Measurements from ENCODE around the gene NIBAN1.

- peak; percentile 42 for TF ChIP-seq CTCF (IDR thresholded peaks at IDR 0.05)
- no peak for TF ChIP-seq SIN3A (IDR thresholded peaks at IDR 0.05; ENCODE audit: borderline replicate concordance, insufficient read depth, low read depth, low read length)
- TF ChIP-seq TCF7L2 (IDR thresholded peaks at IDR 0.05; ENCODE audit: low read depth, low read length): no peak
- TF ChIP-seq, protein P1, sequence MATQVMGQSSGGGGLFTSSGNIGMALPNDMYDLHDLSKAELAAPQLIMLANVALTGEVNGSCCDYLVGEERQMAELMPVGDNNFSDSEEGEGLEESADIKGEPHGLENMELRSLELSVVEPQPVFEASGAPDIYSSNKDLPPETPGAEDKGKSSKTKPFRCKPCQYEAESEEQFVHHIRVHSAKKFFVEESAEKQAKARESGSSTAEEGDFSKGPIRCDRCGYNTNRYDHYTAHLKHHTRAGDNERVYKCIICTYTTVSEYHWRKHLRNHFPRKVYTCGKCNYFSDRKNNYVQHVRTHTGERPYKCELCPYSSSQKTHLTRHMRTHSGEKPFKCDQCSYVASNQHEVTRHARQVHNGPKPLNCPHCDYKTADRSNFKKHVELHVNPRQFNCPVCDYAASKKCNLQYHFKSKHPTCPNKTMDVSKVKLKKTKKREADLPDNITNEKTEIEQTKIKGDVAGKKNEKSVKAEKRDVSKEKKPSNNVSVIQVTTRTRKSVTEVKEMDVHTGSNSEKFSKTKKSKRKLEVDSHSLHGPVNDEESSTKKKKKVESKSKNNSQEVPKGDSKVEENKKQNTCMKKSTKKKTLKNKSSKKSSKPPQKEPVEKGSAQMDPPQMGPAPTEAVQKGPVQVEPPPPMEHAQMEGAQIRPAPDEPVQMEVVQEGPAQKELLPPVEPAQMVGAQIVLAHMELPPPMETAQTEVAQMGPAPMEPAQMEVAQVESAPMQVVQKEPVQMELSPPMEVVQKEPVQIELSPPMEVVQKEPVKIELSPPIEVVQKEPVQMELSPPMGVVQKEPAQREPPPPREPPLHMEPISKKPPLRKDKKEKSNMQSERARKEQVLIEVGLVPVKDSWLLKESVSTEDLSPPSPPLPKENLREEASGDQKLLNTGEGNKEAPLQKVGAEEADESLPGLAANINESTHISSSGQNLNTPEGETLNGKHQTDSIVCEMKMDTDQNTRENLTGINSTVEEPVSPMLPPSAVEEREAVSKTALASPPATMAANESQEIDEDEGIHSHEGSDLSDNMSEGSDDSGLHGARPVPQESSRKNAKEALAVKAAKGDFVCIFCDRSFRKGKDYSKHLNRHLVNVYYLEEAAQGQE (IDR thresholded peaks at IDR 0.05; ENCODE audit: insufficient read depth in 1 of 2, low read depth in 2 of 2, low read length in 1 of 2): no peak
Measured at GRCh38 chr1:184986250-184986649, 11.9 kb upstream of the NIBAN1 start.

All from Panc1 (cell line).